NB4 (cell line): ENCODE data around the gene GMPPB.

ENCODE experiments used
- DNase-seq: peaks from one replicate; pipeline ENCODE4 v3.0.0; 2010; ENCODE audit warnings: low read depth
- H3K4me3 ChIP-seq: one replicate; pipeline ENCODE4 v1.5.1; 2011; ENCODE audit warnings: mild to moderate bottlenecking, low read depth, low read length, moderate library complexity
- CTCF ChIP-seq: IDR thresholded peaks from one replicate; pipeline ENCODE4 v1.5.1; 2012; ENCODE audit warnings: low read depth, low read length
- MYC ChIP-seq: IDR thresholded peaks from 2 replicates; pipeline ENCODE4 v1.6.1; 2011; ENCODE audit warnings: low read depth, low read length
- POLR2A ChIP-seq: IDR thresholded peaks from 2 replicates; pipeline ENCODE4 v1.6.1; 2011; ENCODE audit warnings: mild to moderate bottlenecking; ENCODE audit not compliant: insufficient read length; ENCODE audit errors: extremely low read depth
- TF ChIP-seq, protein P1 (sequence below): IDR thresholded peaks from 2 replicates; pipeline ENCODE4 v1.6.1; 2011; ENCODE audit warnings: low read depth, low read length

Gene GMPPB

DNA sequence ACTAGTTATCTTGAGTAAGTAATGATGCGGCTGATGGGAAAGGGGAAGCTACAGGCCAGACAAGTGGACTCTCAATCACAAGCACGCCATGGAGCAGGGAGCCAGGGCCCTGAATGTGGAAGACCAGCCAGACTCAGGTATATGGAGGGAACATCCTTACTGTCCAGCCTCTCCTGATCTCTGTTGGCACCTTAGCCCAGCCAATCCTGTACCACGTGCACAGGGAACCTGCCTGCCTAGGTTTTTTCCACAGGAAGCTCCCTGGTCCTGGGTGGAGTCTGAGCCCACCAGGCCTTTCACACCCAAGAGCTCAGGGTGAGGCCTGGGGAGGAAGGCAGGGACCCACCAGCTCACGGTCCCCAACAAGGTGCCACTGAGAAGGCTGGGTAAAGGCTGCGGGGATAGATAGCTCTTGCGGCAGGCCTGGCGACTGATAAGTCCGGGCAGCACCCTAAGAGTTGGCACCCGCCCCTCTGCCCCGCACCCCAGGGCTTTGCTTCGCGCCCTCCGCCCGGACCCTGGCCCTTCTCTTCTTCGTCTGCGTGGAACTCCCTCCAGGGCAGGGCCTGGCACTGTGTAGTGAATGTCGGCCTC lies 50.5 kb downstream of the GMPPB start:
- TF ChIP-seq, protein P1, sequence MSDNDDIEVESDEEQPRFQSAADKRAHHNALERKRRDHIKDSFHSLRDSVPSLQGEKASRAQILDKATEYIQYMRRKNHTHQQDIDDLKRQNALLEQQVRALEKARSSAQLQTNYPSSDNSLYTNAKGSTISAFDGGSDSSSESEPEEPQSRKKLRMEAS = peak; percentile 44
- no peak for TF ChIP-seq CTCF
- DNase-seq = peak; percentile 67
- peak overlapping the region; percentile 90 for H3K4me3 ChIP-seq

DNA sequence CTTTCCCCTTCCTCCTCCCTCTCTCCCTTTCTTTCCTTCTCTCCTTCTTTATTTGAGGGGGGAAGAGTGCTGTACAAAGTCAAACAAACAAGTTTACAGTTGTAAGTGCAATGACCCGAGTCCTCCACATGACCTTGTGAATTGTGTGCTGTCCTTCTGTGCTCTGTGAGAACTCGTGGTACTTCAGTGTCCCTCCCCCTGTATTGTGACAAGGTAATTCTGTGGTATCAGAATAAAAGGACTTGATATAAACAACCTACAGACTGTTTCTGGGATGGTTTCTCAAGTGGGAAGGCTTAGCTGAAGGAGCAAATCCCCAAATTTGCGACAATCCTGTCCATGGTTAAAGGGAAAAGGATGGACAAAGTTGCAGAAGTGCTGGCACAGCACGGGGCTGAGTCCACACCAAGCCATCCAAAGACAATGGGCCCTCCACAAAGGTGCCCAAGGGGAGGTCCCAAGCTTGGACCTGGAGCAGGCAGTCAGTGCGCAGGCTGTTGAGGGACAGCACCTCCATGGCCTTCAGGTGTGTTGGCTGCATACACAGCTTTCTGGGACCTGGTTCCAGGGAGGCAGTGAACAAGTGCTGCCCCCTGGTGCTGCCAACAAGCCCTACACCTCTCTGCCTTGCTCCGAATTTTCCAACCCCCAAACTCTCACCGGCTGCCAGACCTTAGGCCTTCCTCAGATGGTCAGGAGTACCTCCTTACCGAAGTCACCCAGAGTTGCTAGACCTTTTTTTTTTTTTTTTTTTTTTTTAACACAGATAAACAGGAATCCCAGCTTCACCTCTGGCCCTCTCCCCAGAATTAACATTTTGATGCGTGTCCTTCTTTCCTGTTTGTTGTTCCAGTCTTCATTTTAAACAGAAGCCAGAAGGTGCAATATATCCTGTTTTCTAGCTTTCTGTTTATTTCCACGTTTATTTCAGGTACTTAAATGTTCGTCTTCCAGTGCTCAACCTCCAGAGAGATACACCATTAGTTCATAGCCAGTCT lies 52.2 kb downstream of the GMPPB start:
- peak; percentile 77 for DNase-seq
- H3K4me3 ChIP-seq = no peak overlapping the region
- TF ChIP-seq POLR2A (no peak), MYC (peak; percentile 18; the same call in 1 of the 2 replicates), CTCF (peak; percentile 82)

- no peak for DNase-seq
- H3K4me3 ChIP-seq = no peak overlapping the region
- no peak for TF ChIP-seq CTCF
These were observed 52.8 kb downstream of the GMPPB start for GRCh38 chr3:49670940-49671290.
